Measurements from ENCODE around the gene OR51A4.

Gene OR51A4, protein sequence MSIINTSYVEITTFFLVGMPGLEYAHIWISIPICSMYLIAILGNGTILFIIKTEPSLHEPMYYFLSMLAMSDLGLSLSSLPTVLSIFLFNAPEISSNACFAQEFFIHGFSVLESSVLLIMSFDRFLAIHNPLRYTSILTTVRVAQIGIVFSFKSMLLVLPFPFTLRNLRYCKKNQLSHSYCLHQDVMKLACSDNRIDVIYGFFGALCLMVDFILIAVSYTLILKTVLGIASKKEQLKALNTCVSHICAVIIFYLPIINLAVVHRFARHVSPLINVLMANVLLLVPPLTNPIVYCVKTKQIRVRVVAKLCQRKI

DNA sequence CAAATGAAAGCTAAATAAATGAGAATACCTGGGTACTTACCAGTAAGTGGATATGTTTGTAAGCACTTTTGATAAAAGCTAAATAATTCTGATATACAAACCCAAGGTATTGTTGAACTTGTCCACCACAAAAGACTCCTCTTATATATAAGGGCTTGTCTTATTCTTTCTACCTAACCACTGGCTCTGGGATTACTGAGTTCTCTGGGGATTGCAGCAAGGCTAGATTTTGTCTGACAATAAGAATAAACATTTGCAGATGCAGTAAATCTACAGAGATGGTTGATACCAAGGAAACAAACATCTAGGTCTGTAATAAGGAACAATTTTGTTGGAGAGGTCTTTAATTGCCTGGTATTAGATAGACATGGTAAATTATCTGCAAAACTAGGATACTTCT lies at the start of gene OR51A4:
Gene OR51A4 (minus strand): TSS at position 101 of the 400 bp plus-strand sequence. CDS start 505 bp downstream, outside the sequence.
- no peak within 1 kb of the TSS for H3K9ac ChIP-seq (ENCODE audit: low read depth, low read length)
- H4K20me1 ChIP-seq (ENCODE audit: insufficient read depth, low read length), result no peaks in the 10 kb centered on the region
- no peak within 1 kb of the TSS for H2AFZ ChIP-seq (ENCODE audit: low read depth, low read length)
- no peak for DNase-seq
- no peaks in the 10 kb centered on the region for H3K36me3 ChIP-seq (ENCODE audit: insufficient read depth, low read length)
- no peak within 1 kb of the TSS for H3K4me2 ChIP-seq (ENCODE audit: insufficient read depth, low read length)
- no peaks in the 10 kb centered on the region for H3K9me3 ChIP-seq (ENCODE audit: insufficient read depth, low read length, severe bottlenecking)
- no peak within 1 kb of the TSS for H3K27ac ChIP-seq (ENCODE audit: low read length)
- no peaks in the 10 kb centered on the region for H3K4me1 ChIP-seq (ENCODE audit: insufficient read depth, low read length)
- TF ChIP-seq, protein P1, sequence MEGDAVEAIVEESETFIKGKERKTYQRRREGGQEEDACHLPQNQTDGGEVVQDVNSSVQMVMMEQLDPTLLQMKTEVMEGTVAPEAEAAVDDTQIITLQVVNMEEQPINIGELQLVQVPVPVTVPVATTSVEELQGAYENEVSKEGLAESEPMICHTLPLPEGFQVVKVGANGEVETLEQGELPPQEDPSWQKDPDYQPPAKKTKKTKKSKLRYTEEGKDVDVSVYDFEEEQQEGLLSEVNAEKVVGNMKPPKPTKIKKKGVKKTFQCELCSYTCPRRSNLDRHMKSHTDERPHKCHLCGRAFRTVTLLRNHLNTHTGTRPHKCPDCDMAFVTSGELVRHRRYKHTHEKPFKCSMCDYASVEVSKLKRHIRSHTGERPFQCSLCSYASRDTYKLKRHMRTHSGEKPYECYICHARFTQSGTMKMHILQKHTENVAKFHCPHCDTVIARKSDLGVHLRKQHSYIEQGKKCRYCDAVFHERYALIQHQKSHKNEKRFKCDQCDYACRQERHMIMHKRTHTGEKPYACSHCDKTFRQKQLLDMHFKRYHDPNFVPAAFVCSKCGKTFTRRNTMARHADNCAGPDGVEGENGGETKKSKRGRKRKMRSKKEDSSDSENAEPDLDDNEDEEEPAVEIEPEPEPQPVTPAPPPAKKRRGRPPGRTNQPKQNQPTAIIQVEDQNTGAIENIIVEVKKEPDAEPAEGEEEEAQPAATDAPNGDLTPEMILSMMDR (IDR thresholded peaks at IDR 0.05; ENCODE audit: borderline replicate concordance, extremely low read depth, low read length, poor library complexity, severe bottlenecking), result no peak
- TF ChIP-seq EZH2 (IDR thresholded peaks at IDR 0.05; ENCODE audit: borderline replicate concordance, low read depth, low read length, severe bottlenecking), result no peak
- no peak for ATAC-seq (ENCODE audit: insufficient read depth, low read depth)
- H3K79me2 ChIP-seq (ENCODE audit: insufficient read depth, low read length), result no peaks in the 10 kb centered on the region
- H3K27me3 ChIP-seq (ENCODE audit: insufficient read depth, low read length, poor library complexity), result no peaks in the 10 kb centered on the region
- no peak within 1 kb of the TSS for H3K4me3 ChIP-seq (ENCODE audit: low read depth in 1 of 2, low read length in 2 of 2)

DNA sequence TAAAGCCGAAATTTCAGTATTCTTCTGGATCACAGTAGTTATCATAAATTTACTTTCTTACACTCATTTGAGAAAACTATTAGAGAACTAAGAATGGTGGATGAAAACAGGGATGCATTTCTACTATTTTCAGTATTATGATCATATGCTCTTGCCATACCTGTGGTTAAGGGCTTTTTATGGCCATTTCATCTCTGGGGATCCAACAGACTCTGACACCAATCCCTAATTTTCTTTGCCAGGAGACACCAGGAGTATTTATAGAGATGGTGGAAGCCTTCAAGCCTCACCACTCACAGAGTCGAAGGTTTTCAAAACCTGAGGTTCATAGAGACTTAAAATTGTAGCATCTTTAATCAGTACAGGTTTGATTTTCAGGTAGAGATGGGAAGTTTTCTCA lies 47.1 kb upstream of the OR51A4 start, which contains the start of gene OR51L1:
Gene OR51L1 (plus strand): TSS at position 301 of the 400 bp plus-strand sequence. CDS start 4,132 bp downstream, outside the sequence.
- no peak for TF ChIP-seq EZH2 (IDR thresholded peaks at IDR 0.05; ENCODE audit: borderline replicate concordance, low read depth, low read length, severe bottlenecking)
- TF ChIP-seq, protein P1 (IDR thresholded peaks at IDR 0.05; ENCODE audit: borderline replicate concordance, extremely low read depth, low read length, poor library complexity, severe bottlenecking), result no peak
- no peak for DNase-seq
- peaks cover 4% of the 10 kb centered on the region for H3K27me3 ChIP-seq (ENCODE audit: insufficient read depth, low read length, poor library complexity)
- no peak within 1 kb of the TSS for H3K27ac ChIP-seq (ENCODE audit: low read length)
- H3K4me2 ChIP-seq (ENCODE audit: insufficient read depth, low read length), result no peak within 1 kb of the TSS
- no peaks in the 10 kb centered on the region for H4K20me1 ChIP-seq (ENCODE audit: insufficient read depth, low read length)
- H3K4me3 ChIP-seq (ENCODE audit: low read depth in 1 of 2, low read length in 2 of 2), result no peak within 1 kb of the TSS
- H2AFZ ChIP-seq (ENCODE audit: low read depth, low read length), result no peak within 1 kb of the TSS
- H3K9me3 ChIP-seq (ENCODE audit: insufficient read depth, low read length, severe bottlenecking), result no peaks in the 10 kb centered on the region
- no peak for ATAC-seq (ENCODE audit: insufficient read depth, low read depth)
- no peaks in the 10 kb centered on the region for H3K4me1 ChIP-seq (ENCODE audit: insufficient read depth, low read length)
- H3K9ac ChIP-seq (ENCODE audit: low read depth, low read length), result no peak within 1 kb of the TSS
- no peaks in the 10 kb centered on the region for H3K36me3 ChIP-seq (ENCODE audit: insufficient read depth, low read length)
- H3K79me2 ChIP-seq (ENCODE audit: insufficient read depth, low read length), result no peaks in the 10 kb centered on the region

DNA sequence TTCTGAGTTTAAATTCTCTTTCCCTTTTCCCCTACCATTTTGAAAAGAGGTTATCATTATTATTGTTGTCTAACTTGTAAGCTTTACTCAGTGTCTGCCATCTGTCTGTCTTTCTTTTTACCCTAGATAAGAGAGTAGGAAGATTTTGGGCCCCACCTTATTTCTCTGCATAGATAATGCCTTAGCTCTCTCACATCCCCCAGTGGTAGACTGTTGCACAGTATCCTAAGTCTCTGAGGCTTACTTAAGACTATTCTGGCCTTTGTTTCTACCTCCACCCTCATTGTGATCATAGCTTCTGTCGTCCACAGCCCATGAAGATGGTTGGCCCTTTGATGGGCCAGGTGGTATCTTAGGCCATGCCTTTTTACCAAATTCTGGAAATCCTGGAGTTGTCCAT lies 43.7 kb upstream of the OR51A4 start:
- no peak overlapping the region for H3K9ac ChIP-seq (ENCODE audit: low read depth, low read length)
- no peaks in the 10 kb centered on the region for H3K4me1 ChIP-seq (ENCODE audit: insufficient read depth, low read length)
- no peak overlapping the region for H3K4me2 ChIP-seq (ENCODE audit: insufficient read depth, low read length)
- H3K27ac ChIP-seq (ENCODE audit: low read length), result no peak overlapping the region
- no peaks in the 10 kb centered on the region for H3K79me2 ChIP-seq (ENCODE audit: insufficient read depth, low read length)
- H3K27me3 ChIP-seq (ENCODE audit: insufficient read depth, low read length, poor library complexity), result peaks cover 4% of the 10 kb centered on the region
- H3K4me3 ChIP-seq (ENCODE audit: low read depth in 1 of 2, low read length in 2 of 2), result no peak overlapping the region
- no peaks in the 10 kb centered on the region for H3K36me3 ChIP-seq (ENCODE audit: insufficient read depth, low read length)
- no peak overlapping the region for H2AFZ ChIP-seq (ENCODE audit: low read depth, low read length)
- no peaks in the 10 kb centered on the region for H4K20me1 ChIP-seq (ENCODE audit: insufficient read depth, low read length)
- H3K9me3 ChIP-seq (ENCODE audit: insufficient read depth, low read length, severe bottlenecking), result no peaks in the 10 kb centered on the region
- no peak for TF ChIP-seq EZH2 (IDR thresholded peaks at IDR 0.05; ENCODE audit: borderline replicate concordance, low read depth, low read length, severe bottlenecking)
- TF ChIP-seq, protein P1 (IDR thresholded peaks at IDR 0.05; ENCODE audit: borderline replicate concordance, extremely low read depth, low read length, poor library complexity, severe bottlenecking), result peak; percentile 27
- ATAC-seq (ENCODE audit: insufficient read depth, low read depth) (peak; percentile 33; the same call in 1 of the 3 replicates), DNase-seq (no peak)
